ENCODE results near the gene VPS4B.
"Not testable (repeated sequence)": the region's sequence is repeated elsewhere in the genome, so short reads cannot be mapped to it uniquely, and the experiment has no call there.

Gene VPS4B

DNA sequence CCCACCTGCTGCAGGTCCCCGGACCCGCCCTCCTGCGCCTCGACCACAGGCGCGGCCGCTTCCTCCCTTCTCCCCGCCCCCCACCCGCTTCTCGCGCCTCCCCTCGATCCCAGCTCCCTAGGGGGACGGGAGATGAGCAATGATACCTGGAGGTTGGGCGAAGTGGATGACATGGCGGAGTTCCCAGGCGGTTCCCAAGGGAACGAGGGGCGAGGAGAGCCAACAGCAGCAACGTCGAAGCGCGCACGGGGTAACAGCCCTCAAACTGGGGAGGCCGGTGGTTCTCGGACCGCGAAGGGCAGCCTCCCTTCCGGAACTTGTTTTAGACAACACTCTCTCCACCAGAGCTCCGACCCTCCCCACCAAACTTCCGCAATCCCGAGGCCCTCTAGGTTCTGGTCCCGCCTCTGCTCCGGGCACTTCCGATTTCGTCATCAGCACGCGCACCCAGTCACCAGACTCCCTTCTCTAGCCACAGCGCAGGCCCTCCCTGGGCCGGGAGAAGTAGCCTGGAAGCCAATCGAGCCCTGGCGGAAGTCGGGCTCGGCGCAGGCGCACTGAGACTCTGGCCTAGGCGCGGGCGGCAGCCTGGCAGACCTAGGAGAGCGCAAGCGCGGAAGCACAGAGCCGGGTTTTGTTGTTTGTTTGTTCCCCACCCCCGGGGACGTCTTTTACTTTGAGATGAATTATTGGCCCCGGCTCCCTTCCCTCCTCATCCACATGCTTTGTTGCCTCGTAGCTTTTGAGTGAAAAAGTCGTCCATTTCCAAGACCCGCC, at the start of gene VPS4B:
VPS4B (minus strand) TSS at position 390 of the 777 bp plus-strand sequence; CDS start at position 173, 217 bp downstream.
- DNase-seq = peak; percentile 100

DNA sequence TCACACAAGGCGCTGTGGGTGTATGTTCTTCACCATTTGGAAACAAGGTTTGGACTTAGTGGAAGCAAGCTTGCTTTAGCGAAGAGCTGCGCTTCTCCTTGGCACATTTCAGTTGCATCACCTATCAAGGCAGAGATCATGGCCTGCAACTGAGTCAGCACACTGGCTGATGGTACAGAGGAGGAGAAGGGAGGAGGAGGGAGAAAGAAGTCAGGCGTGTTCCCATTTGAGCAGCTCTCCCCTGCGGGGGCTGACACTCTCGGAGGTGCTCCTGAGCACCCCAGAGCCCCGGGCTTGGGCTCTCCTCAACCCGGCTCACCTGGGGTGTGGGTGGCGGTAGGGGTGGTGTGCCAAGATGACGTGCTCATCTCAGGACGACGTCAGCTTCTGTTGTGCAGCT, 48.5 kb upstream of the VPS4B start:
- DNase-seq = no peak

DNA sequence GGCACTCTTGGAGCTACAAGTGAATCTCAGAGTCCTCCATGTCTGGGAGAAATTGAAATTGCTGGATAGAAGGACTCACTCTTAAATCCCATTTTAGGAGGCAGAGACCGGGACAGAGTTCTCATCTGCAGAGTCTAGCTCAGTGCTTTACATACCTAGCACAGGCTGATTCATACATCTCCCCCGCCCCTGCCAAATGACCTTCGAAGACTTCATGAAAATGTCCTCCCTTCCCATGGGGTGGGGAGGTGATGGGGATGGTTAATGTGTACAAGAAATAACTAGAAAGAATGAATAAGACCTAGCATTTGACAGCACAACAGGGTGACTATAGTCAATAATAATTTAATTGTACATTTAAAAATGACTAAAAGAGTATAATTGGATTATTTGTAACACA, 46.3 kb upstream of the VPS4B start:
- DNase-seq = no peak

DNA sequence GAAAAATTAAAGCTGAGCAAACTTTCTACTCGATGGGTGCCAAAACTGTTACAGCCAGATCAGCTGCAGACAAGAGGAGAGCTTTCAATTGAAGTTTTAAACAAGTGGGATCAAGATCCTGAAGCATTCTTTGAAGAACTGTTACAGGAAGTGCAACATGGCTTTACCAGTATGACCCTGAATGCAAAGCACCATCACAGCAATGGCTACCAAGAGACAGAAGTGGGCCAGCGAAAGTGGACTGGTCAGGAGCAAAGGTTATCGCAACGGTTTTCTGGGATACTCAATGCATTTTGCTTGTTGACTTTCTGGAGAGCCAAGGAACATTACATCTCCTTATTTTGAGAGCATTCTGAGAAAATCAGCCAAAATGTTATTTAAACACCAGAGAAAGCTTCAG, 45.4 kb upstream of the VPS4B start:
- no peak for DNase-seq

DNA sequence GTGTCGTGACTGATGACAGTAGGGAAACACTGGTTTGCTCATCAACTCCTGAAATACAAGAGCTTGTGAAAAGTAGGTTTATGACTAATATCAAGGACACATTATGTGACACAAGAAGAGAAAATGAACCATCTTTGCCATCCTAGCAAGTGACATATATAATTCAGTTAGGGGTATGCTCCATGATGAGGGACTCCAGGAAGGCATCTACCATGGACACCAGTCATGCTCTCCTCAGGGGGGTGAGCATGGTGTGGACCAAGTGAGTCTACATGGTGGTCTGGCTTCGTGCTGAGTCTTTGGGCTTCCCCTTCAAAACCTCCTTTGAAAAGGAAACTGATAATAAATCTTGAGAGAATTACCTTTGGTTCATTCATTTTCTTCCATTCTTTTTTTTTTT, 42.8 kb upstream of the VPS4B start:
- no peak for DNase-seq

DNA sequence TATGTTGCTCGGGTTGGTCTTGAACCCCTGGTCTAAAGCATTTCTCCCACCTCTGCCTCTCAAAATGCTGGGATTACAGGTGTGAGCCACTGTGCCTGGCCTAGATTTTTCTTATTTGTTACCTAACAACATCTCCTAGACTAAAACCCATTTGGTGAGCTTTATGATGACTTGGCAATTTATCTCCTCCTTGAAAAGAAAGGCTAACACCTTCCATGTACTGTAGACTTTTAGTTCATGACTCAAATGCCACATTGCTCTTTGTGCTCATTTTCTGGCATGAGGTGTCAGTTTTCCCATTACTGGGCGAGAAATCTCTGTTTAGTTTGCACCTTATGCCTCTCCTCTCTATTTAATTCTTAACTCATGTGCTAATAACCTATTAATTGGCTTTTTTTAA, 42.2 kb upstream of the VPS4B start:
- no peak for DNase-seq

DNA sequence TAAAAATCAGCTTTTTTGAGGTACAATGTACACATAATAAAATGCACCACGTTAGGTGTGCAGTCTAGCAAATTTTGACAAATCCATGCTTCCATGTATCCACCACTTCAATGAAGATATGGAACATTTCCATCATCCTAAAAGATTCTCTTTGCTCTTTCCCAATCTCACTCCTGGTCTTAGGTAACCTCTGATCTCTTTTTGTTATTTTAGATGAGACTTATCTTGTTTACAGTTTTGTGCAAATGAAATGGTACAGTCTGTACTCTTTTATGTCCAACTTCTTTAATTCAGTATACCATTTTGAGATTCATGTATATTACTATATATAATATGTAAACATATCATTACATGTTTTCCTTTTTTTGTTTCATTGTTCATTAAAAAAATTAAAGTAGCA, 38.1 kb upstream of the VPS4B start:
- DNase-seq = no peak

DNA sequence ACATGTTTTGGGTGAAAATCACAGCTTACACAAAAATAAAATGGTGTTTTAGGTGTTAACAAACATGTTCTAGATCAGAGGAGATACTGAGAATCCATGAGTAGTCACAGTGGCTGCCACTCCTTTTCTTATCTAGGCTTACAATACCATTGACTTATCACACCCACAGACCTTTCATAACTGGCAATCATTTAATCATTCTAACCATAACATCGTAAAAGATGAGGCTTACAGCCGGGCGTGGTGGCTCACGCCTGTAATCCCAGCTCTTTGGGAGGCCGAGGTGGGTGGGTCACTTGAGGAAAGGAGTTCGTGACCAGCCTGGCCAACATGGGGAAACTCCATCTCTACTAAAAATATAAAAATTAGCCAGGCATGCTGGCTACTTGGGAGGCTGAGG, 35.7 kb upstream of the VPS4B start:
- no peak for DNase-seq

DNA sequence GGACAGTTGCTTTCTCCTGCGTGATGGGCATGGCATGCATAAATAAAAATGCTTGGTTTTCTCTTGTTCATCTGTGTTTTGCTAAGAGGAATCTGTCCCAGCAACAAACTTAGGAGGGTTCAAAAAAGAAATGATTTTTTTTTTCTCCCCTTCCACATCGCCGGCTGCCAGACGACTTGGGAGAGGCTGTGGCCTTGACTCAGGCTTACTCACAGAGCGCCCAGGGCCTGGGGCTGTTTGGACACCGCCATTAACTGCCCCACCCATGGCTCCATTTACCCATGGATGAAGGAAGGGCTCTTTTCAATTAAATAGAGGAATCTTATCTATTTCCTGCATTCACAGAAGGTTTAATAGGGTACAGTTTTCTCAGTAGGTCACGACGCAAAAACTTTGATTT, 32.2 kb upstream of the VPS4B start:
- DNase-seq = no peak

DNA sequence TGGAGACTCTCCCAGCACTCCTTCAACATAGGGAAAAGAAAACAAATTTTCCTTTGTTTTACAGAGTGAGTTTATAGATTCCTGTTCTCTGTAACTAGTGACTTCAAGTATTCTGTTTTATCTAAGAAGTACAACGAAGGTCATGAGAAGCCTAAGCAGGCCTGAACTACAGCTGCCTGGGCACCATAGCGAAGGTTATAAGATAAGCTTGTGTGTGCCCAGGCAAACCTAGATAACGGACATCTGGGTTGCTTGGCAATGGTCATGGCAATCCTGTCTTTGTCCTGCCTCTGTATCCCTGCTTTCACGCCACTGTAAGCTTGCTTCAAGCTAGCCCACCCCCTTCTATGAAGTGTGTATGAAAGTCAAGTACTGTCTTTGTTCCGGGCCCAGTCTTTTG, 30.5 kb upstream of the VPS4B start:
- not testable (repeated sequence) for DNase-seq

DNA sequence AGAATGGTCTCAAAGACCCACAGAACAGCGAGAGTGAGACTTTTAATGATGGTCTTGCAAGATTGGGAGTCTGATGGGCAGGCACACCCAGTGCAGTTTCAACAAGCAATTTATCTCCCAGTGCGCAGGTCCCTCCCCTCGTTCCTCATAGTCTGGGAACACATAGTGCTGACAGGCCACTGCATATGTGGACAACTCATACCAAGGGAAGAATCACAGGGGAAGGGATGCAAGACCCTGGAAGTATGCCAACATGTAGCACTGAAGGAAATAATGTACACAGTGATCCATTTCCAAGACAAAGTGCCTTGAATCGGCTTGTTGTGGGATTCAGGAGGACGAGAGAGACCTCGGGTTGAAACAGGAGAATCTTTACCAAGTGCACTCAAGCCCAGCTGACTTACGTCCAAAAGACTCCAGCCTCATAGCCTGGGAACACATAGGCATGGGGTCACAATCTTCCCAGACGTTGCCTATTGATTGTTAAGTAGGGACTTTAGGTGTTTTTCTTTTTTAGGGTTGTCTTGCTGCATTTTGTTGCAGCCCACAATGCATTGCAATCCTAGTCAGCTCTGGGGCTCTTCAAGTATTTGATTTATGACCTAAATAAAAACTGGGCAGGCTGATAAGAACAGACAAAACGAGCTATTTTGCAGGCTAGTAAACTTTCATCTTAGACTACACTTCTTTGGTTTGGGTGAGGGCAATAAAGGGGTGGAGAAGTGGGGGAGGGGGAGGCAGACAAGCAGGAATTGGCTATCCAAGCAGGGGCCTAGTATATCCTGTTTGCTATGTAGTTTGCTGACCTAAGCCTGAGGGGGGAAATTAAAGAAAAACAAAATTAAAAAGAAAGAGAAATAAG, 29.8 kb upstream of the VPS4B start:
- DNase-seq = no peak

DNA sequence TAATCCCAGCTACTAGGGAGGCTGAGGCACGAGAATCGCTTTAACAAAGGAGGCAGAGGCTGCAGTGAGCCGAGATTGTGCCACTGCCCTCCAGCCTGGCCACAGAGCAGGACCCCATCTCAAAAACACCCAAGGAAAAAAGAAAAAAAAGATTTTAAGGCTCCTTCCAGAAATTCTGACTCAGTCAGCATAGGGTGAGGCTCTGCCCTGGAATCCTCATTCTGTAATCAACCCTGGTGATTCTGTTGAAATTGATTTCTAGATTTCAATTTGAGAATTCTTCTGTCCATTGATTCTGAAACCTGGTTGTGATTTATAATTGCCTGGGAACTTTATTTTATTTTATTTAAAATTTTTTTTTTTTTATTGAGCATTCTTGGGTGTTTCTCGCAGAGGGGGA, 27.1 kb upstream of the VPS4B start:
- DNase-seq = no peak

DNA sequence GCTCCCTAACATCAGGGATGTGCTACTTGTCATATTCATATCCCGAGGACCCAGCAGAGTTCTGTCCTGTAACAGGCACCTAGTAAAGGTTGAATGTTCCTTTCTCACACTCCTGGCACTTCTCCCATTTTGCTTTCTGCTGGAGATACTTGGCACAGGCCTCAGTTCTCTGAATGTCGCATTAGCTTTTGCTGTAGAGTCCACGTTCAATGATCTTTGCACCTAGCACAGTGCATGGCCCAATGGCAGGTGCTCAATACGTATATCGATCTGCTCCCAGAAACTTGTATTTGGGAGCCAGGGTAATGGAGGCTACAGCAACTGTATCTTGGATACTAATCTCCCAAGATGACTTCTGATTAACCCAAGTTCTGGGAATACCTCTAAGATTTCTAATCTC, 24.8 kb upstream of the VPS4B start:
- no peak for DNase-seq

DNA sequence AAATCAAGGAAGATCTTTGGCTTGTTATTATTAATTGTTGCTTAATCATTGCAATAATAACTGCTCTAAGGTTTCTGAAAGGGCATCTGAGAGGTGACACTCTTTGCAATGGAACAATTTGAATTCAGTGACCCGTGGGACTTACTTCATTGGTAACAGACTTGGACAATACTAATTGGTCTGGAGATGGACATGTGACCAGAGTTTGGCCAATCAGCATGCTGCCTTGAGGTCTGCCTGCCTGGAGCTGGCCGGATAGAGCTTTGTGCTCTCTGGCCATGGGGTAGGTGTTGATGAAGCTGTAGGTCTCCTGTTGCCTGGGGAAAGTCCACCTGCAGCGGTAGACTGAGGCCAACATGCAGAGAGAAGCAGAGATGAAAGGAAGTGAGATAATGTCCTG, 24.0 kb upstream of the VPS4B start:
- DNase-seq = no peak

DNA sequence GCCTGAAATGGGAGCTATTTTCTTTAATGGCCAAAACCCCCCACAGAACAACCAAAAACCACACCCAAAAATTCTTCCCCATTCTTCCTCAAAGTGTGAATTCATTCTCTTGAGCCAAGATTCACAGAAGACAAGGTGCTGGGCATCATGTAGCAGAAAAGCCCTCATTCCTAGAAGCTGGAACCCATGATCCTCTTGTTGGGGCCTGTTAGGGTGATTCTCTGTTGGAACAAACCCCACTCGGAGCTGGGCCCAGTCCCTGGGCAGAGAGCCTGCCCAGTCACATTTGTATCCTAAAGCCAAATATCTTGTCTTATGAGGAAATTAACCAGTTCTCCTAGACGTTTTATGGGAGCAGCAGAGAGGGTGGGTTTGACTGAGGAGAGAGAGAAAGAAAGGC, 22.8 kb upstream of the VPS4B start:
- DNase-seq = no peak

DNA sequence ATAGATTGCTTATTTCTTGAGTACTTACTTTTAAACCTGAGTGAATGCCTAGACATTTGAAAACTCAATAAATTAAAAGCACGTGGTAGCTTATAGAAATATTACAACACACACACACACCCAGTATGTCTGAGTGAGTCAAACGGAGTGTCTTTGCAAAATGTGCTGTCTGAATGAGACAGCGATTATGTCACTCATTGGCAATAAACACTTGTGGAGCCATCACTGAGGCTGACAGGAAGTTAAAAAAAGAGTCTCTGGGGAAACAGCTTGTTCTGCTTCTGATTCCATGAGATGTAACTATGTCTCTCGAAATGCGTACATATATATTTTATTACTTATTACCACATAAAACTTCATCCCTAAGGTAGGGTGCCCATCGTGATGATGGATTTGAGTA, 22.3 kb upstream of the VPS4B start:
- no peak for DNase-seq

DNA sequence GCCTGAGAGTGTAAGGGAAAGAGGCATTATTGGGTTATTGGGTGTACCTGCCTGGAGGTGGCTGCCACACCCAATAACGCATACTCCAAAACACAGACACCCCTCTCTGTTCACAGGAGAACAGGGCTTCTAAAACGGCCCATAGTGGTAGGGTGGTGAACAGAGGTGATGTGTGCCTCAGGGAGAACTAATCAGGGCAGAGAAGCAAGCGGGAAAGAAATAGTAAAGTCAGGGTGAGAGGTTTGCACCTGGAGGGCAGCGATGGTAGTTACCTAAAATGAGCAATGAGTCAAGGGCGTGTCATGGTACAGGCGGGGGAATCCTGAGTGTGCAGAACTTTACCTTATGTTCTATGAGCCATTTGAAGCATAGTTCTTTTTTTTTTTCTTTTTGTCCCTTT, 21.6 kb upstream of the VPS4B start:
- DNase-seq = no peak

DNA sequence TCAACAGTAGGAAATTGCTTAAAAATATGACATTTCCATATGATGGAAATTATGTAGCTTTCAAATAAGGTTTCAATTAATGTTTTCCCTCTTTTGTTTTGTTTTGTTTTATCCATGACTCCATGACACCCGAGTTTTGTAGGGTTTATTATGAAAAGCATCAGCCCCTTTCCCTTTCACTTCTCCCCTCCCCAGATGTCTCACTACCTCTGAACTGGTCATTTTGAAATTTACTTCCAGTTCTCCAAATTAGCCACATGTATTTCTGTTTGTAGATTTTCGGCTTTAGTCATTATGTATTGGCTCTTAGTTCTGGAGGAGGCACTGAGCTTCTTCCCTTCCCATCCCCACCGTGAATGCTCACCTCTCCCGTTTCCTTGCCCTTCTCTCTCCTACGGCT, 18.6 kb upstream of the VPS4B start:
- no peak for DNase-seq

DNA sequence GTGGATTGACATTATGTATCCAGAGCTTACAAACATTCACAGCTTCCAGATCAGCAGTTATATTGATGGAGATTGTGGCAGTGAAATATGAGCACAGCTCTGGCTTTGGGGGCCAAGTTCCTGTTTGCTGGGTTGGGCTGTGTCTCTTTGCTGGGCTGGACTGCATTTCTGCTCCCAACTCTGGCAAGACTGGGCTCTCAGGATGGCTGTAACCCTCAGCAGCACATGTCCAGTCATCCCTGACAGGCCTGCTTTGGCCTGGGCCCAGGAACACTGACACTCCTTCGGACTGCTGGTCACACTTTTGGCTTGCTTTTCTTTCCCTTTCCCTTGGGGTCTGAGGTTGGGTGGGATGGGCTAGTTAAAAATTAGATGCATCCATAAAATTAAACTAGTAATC, 17.9 kb upstream of the VPS4B start:
- peak; percentile 49 for DNase-seq

DNA sequence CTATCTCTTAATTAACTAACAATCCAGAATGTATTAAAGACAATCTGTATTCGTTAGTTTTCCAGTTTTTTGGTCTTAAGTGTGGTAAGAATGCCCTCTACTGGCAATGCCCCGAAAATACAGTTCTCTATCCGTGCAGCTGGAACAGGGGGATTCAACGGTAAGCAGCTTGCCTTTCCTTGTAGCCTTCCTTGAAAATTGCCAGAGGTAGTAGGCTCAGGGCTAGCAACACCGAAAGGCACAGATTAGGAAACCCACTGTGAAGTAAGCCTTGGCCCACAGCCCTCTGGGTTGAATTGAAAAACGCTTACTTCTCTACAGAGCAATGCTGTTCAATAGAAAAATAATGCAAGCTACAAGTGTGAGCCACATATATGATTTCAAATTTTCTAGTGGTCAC, 17.1 kb upstream of the VPS4B start:
- peak; percentile 54 for DNase-seq

DNA sequence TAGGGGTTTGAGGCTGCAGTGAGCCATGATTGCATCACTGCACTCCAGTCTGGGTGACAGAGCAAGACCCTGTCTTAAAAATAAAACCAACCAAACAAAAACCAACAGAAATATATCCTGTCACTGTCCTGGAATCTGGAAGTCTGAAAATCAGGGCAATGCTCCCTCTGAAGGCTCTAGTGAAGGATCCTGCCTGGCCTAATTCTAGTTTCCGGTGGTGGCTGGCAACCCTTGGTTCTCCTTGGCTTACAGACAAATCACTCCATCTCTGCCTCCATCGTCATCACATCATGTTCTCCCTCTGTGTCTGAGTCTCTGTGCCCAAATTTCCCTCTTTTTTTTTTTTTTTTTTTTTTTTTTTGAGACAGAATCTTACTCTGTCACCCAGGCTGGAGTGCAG, 15.9 kb upstream of the VPS4B start:
- no peak for DNase-seq

DNA sequence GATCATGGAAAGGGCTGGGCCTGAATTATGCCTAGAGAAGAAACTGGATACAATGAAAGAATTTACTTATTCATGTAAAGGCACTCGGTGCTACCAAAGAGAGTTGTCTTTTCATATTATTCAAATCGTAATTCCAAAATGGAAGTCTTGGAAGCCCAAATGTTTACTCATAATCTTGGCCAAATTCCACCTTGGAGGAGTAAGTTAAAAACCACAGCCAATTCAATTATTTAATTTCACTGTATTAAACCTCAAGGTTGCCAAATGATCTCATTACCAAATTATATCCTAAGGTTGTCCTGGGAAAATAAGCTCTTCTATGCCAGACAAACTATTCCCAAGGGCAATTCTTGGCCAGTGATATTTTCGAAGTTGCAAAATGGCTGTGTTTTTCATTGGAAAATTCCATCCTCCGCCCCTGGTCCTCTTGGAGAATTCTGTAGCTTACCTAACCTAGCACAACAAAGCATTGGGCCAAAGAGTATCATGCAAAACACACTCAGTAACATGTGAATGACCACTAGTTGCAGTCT, 11.1 kb upstream of the VPS4B start:
- no peak for DNase-seq

DNA sequence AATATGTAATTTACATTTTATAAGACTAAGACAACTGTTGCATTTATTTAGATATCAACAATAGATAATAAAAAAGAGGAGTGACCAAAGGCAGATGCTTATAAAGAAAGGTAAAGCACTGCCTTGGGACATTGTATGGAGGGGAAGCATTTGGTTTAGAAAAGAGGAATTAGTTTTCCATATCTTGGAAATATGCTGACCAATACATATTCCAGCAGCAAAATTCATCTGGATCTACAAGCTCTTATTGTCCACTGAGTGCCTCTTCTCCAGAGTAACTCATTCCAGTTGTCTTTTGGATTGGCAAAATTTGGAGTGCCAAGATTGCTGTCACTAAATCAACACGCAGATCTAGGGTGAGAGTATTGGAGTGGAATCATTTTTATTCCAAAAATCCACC, 8.9 kb upstream of the VPS4B start:
- DNase-seq = no peak

DNA sequence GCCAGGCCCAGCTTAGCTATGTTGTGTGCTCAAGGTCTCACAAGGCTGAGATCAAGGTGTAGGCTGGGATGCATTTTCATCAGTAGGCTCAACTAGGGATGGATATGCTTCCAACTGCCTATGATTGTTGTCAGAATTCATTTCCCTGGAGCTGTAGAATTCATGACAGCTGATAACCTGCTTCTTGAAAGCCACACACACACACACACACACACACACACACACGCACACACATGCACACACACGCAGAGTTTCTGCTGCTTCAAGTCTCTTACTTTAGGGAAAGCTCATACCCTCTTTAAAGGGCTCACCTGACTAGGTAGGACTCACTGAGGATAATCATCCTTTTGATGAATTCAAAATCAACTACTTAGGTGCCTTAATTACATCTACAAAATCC, 8.2 kb upstream of the VPS4B start:
- DNase-seq = no peak

Measured in right forelimb (tissue), 1 donor.